ENCODE measurements around the gene SYNE2. TPM values are rescaled to one million over a fixed set of nuclear protein-coding genes. Genes with fewer than 3 reads are reported as not detected.

SYNE2 gene
- polyA plus RNA-seq, 1 donor from 2014 or later = 82.3 TPM

DNA sequence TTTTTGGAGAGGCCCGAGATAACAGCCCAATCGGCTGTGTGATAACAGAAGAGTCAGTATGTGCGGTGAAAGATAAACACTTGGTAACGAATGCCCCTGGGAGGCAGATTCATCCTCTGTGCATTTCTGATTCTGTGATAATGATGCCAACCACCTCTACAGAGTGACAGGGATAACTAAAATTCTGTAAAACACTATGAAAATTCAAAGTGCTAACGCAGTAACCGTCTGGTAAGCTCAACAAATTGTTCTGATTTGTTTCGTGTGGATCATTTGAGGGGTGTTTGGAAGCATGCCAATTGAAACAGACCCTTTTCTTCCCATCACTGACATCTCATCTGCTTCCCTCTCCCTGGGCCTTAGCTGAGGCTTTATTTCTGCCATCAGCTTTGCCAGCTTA, 365.0 kb downstream of the SYNE2 start:
- no peaks in the 10 kb centered on the region for H3F3A ChIP-seq (ENCODE audit: insufficient read depth, low read length, poor library complexity, severe bottlenecking)
- no peak for TF ChIP-seq TAF1 (IDR thresholded peaks at IDR 0.05; ENCODE audit: low read depth)
- no peak for TF ChIP-seq MXI1 (conservative IDR thresholded peaks at IDR 0.05; ENCODE audit: poor library complexity, severe bottlenecking)
- TF ChIP-seq, protein P1, sequence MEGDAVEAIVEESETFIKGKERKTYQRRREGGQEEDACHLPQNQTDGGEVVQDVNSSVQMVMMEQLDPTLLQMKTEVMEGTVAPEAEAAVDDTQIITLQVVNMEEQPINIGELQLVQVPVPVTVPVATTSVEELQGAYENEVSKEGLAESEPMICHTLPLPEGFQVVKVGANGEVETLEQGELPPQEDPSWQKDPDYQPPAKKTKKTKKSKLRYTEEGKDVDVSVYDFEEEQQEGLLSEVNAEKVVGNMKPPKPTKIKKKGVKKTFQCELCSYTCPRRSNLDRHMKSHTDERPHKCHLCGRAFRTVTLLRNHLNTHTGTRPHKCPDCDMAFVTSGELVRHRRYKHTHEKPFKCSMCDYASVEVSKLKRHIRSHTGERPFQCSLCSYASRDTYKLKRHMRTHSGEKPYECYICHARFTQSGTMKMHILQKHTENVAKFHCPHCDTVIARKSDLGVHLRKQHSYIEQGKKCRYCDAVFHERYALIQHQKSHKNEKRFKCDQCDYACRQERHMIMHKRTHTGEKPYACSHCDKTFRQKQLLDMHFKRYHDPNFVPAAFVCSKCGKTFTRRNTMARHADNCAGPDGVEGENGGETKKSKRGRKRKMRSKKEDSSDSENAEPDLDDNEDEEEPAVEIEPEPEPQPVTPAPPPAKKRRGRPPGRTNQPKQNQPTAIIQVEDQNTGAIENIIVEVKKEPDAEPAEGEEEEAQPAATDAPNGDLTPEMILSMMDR (IDR thresholded peaks at IDR 0.05; ENCODE audit: poor library complexity, severe bottlenecking) = no peak
- TF ChIP-seq POLR2AphosphoS5 (IDR thresholded peaks at IDR 0.05) = no peak
- TF ChIP-seq EP300 (conservative IDR thresholded peaks at IDR 0.05; ENCODE audit: poor library complexity, severe bottlenecking) = no peak
- TF ChIP-seq RAD21 (conservative IDR thresholded peaks at IDR 0.05) = no peak
- TF ChIP-seq SMC3 (conservative IDR thresholded peaks at IDR 0.05; ENCODE audit: poor library complexity) = no peak
- TF ChIP-seq EZH2 (IDR thresholded peaks at IDR 0.05; ENCODE audit: borderline replicate concordance, insufficient read depth, low read length, poor library complexity, severe bottlenecking) = no peak
- no peak for TF ChIP-seq REST (IDR thresholded peaks at IDR 0.05; ENCODE audit: borderline replicate concordance)
- no peaks in the 10 kb centered on the region for H3K79me2 ChIP-seq (replicated peaks; ENCODE audit: insufficient read depth, low read length)
- peaks cover 10% of the 10 kb centered on the region for H3K36me3 ChIP-seq (ENCODE audit: insufficient read depth, low read length)
- H3K9me2 ChIP-seq (ENCODE audit: insufficient read depth, low read length) = no peaks in the 10 kb centered on the region
- no peaks in the 10 kb centered on the region for H3K9me3 ChIP-seq (ENCODE audit: low read length)
- H3K27ac ChIP-seq (ENCODE audit: low read length) = no peak overlapping the region
- H4K20me1 ChIP-seq (ENCODE audit: insufficient read depth) = no peaks in the 10 kb centered on the region
- H3K27me3 ChIP-seq (ENCODE audit: insufficient read depth, low read depth, low read length) = no peaks in the 10 kb centered on the region
- no peak overlapping the region for H3K4me3 ChIP-seq (ENCODE audit: low read length)
- H2AFZ ChIP-seq (ENCODE audit: low read depth, low read length) = no peak overlapping the region
- H3K9ac ChIP-seq (ENCODE audit: low read length) = no peak overlapping the region
- no peak overlapping the region for H3K4me2 ChIP-seq (ENCODE audit: low read length)

GRCh38 chr14:64218344-64219240, 365.8 kb downstream of the SYNE2 start:
- Histone ChIP-seq H3K9me3 (ENCODE audit: low read length) (no peaks in the 10 kb centered on the region), H3K27me3 (ENCODE audit: insufficient read depth, low read depth, low read length) (no peaks in the 10 kb centered on the region), H2AFZ (ENCODE audit: low read depth, low read length) (no peak overlapping the region), H3K27ac (ENCODE audit: low read length) (no peak overlapping the region), H3K79me2 (replicated peaks; ENCODE audit: insufficient read depth, low read length) (no peaks in the 10 kb centered on the region), H3F3A (ENCODE audit: insufficient read depth, low read length, poor library complexity, severe bottlenecking) (no peaks in the 10 kb centered on the region), H3K9me2 (ENCODE audit: insufficient read depth, low read length) (no peaks in the 10 kb centered on the region), H3K36me3 (ENCODE audit: insufficient read depth, low read length) (peaks cover 9% of the 10 kb centered on the region), H3K4me3 (ENCODE audit: low read length) (no peak overlapping the region), H3K9ac (ENCODE audit: low read length) (no peak overlapping the region), H3K4me2 (ENCODE audit: low read length) (no peak overlapping the region), H4K20me1 (ENCODE audit: insufficient read depth) (no peaks in the 10 kb centered on the region)
- TF ChIP-seq REST (IDR thresholded peaks at IDR 0.05; ENCODE audit: borderline replicate concordance) (no peak), SMC3 (conservative IDR thresholded peaks at IDR 0.05; ENCODE audit: poor library complexity) (no peak), MXI1 (conservative IDR thresholded peaks at IDR 0.05; ENCODE audit: poor library complexity, severe bottlenecking) (no peak), EZH2 (IDR thresholded peaks at IDR 0.05; ENCODE audit: borderline replicate concordance, insufficient read depth, low read length, poor library complexity, severe bottlenecking) (no peak), RAD21 (conservative IDR thresholded peaks at IDR 0.05) (no peak)
- TF ChIP-seq, protein P1 (IDR thresholded peaks at IDR 0.05; ENCODE audit: poor library complexity, severe bottlenecking) = no peak

Measured in neural cell (in vitro differentiated cells).